Upper lobe of right lung (tissue), 1 donor: Measurements from ENCODE around the gene SLC44A1. TPM values are rescaled to one million over a fixed set of nuclear protein-coding genes. Genes with fewer than 3 reads are reported as not detected.

Experiments
- ATAC-seq: fragments of 200-7000 bp; cut with Tn5 transposase; one replicate; pipeline ENCODE4 v1.9.1; 2020; ENCODE audit warnings: mild to moderate bottlenecking, moderate library complexity
- DNase-seq: peaks from one replicate; pipeline ENCODE4 v3.0.0-alpha.2; 2020
- H3K27ac ChIP-seq: fragments of 200-600 bp; one replicate; pipeline ENCODE4 v1.8.0; 2022
- H3K27me3 ChIP-seq: fragments of 200-600 bp; one replicate; pipeline ENCODE4 v1.8.0; 2022; ENCODE audit warnings: mild to moderate bottlenecking
- H3K36me3 ChIP-seq: fragments of 200-600 bp; one replicate; pipeline ENCODE4 v1.8.0; 2022
- H3K4me1 ChIP-seq: fragments of 200-600 bp; one replicate; pipeline ENCODE4 v1.8.0; 2022
- H3K4me3 ChIP-seq: fragments of 200-600 bp; one replicate; pipeline ENCODE4 v1.8.0; 2022; ENCODE audit warnings: mild to moderate bottlenecking
- H3K9me3 ChIP-seq: fragments of 200-600 bp; one replicate; pipeline ENCODE4 v1.8.0; 2022
- intact Hi-C: fragments of 100-400 bp; cut with DNase I; formaldehyde crosslinking; loops from one replicate; pipeline ENCODE4 v1.11.0; 2022
- total RNA-seq: library from RNA; stranded (reverse); fragmentation: NEBNext Ultra II Directional; extraction: Animal tissue kit (Norgen Biotek cat#: 25700); gene quantifications from one replicate; pipeline ENCODE4 v1.2.1, GENCODE V29; 2021
- TF ChIP-seq, protein P1 (sequence below): fragments of 200-600 bp; IDR thresholded peaks from one replicate; pipeline ENCODE4 v1.8.0; 2022; ENCODE audit warnings: antibody characterized with exemption
- donor health status: DM: no; HTN: yes; CAD: no; lungs with severe emphysema.

The SLC44A1 gene
- total RNA-seq, 1 donor from 2014 or later, result 66.1 TPM

DNA sequence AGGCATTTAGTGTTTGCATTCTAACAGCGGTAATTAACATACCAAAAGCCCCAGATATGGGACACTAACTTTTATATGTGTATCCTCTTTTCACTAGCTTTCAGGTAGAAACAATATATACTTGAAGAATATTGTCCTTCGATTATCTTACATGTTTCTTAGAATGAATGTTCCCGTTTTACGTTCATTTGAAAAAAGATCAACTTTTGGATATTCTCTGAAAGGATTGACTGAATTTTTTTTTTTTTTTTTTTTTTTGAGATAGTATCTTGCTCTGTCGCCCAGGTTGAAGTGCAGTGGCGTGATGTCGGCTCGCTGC is 171.2 kb downstream of the SLC44A1 start:
- H3K36me3 ChIP-seq, result no peaks in the 10 kb centered on the region
- H3K4me1 ChIP-seq, result peaks cover 4% of the 10 kb centered on the region
- H3K9me3 ChIP-seq, result no peaks in the 10 kb centered on the region
- H3K4me3 ChIP-seq, result no peak overlapping the region
- no peaks in the 10 kb centered on the region for H3K27me3 ChIP-seq
- TF ChIP-seq, protein P1, sequence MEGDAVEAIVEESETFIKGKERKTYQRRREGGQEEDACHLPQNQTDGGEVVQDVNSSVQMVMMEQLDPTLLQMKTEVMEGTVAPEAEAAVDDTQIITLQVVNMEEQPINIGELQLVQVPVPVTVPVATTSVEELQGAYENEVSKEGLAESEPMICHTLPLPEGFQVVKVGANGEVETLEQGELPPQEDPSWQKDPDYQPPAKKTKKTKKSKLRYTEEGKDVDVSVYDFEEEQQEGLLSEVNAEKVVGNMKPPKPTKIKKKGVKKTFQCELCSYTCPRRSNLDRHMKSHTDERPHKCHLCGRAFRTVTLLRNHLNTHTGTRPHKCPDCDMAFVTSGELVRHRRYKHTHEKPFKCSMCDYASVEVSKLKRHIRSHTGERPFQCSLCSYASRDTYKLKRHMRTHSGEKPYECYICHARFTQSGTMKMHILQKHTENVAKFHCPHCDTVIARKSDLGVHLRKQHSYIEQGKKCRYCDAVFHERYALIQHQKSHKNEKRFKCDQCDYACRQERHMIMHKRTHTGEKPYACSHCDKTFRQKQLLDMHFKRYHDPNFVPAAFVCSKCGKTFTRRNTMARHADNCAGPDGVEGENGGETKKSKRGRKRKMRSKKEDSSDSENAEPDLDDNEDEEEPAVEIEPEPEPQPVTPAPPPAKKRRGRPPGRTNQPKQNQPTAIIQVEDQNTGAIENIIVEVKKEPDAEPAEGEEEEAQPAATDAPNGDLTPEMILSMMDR, result no peak
- ATAC-seq (no peak), DNase-seq (no peak)
- intact Hi-C loops, result loop anchor here (10.0 kb wide), 1 partner anchor 261 kb away; no protein-coding TSS in a partner anchor
- H3K27ac ChIP-seq, result no peak overlapping the region

DNA sequence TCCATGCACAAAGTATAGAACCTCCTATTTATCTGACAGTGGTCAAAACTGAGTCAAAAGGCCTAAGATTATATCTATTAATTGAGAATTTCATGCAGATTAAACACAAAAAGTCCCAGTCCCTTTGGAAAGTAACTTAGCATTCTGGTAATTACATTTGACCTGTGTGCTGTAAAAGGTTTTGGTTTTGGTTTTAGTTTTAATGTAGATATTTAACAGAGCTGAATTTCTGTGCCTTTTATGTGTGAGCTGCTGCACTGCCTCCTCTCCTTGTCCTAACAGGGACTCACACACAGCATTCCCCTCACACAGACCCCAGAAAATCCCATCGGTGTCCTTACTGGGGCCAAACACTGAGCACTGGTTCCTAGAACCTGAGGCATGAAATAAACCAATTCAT is 172.4 kb downstream of the SLC44A1 start:
- no peak overlapping the region for H3K27ac ChIP-seq
- intact Hi-C loops, result loop anchor here (10.0 kb wide), 1 partner anchor 262 kb away; no protein-coding TSS in a partner anchor
- ATAC-seq, result no peak

DNA sequence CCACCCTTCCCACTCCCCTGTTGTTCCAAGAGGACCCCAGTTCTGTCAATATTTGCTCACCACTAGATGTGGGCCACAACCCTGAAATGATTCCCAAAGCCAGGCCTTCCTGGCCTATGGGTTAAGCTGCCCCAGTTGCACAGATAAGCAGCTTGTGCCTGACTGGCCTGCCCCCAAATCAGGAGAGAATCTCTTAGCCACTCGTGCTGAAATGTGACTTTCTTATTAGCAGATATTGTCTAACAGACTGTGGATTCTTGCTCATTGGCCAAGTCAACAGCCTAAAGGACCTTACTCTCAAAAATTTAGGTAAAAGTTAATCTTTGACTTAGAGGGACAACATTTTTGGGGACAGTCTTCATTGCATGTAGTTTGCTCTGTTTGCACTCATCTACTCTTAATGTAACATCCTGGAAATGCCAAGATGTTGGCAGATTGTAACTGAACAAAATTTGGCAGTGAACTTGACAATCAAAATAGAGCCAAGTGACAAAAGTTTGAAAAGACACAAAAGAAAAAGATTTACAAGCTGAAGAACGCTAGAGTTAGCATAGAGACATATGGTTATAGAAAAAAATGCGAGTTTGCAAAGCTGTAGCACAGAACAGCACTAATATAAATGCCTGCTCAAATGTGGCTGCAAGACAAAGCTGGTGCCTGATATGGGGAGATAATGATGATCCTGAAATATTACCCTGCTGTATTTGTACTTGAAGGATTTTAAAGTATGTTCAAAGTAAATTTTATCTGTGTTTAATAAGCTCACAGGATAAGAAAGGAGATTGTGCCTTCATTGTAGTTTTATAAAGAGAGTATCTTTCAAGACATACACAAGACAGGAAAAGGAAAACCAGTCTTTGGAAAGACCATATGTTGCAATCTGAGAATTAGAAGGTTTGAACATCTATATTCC is 174.4 kb downstream of the SLC44A1 start:
- TF ChIP-seq, protein P1, result no peak
- Histone ChIP-seq H3K27ac (no peak overlapping the region), H3K4me1 (peaks cover 4% of the 10 kb centered on the region), H3K9me3 (no peaks in the 10 kb centered on the region), H3K36me3 (no peaks in the 10 kb centered on the region), H3K27me3 (no peaks in the 10 kb centered on the region), H3K4me3 (no peak overlapping the region)
- ATAC-seq, result peak; percentile 49
- DNase-seq, result no peak
- intact Hi-C loops, result loop anchor here (10.0 kb wide), 1 partner anchor 264 kb away; no protein-coding TSS in a partner anchor

More for the DNA sequence above, 172.4 kb downstream of the SLC44A1 start:
- DNase-seq, result no peak
- Histone ChIP-seq H3K27me3 (no peaks in the 10 kb centered on the region), H3K4me1 (peaks cover 4% of the 10 kb centered on the region), H3K36me3 (no peaks in the 10 kb centered on the region), H3K9me3 (no peaks in the 10 kb centered on the region), H3K4me3 (no peak overlapping the region)
- TF ChIP-seq, protein P1, result no peak

DNA sequence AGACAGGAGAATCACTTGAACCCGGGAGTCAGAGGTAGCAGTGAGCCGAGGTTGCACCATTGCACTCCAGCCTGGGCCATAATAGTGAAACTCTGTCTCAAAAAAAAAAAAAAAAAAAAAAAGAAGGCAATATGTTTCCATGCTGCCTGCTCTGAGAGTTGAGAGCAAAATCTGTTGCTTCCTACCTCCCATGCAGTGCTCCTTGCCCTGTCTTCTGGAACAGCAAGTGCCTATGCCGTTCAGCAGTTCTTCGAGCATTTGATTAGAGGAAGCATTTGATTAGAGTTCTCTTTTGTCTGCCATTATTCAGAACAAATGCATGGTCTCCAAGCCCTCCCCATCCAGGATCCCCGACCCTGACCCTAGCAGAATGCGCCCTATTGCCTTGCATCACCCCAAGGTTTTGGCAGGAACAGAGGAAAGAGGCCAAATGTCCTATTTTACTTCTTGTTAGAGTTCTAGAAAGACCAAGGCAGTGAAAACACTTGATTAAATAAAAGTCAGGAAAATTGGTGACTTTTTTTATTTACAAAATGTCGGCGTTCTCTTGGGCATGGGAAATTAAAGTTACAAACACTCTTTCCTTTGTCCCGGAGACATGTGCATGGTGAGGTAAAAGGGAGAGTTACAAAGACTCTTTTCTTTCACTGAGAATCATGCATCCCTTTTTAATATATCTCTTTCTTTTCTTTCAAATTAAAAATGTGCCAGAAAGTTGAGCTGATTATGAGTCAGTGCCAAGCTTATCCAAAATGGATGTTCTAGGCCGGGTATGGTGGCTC is 175.6 kb downstream of the SLC44A1 start:
- H3K27me3 ChIP-seq, result no peaks in the 10 kb centered on the region
- H3K9me3 ChIP-seq, result no peaks in the 10 kb centered on the region
- DNase-seq (no peak), ATAC-seq (no peak)
- intact Hi-C loops, result loop anchor here (10.0 kb wide), 1 partner anchor 265 kb away; no protein-coding TSS in a partner anchor
- peaks cover 4% of the 10 kb centered on the region for H3K4me1 ChIP-seq
- no peak overlapping the region for H3K27ac ChIP-seq
- TF ChIP-seq, protein P1, result no peak
- no peak overlapping the region for H3K4me3 ChIP-seq
- H3K36me3 ChIP-seq, result no peaks in the 10 kb centered on the region

DNA sequence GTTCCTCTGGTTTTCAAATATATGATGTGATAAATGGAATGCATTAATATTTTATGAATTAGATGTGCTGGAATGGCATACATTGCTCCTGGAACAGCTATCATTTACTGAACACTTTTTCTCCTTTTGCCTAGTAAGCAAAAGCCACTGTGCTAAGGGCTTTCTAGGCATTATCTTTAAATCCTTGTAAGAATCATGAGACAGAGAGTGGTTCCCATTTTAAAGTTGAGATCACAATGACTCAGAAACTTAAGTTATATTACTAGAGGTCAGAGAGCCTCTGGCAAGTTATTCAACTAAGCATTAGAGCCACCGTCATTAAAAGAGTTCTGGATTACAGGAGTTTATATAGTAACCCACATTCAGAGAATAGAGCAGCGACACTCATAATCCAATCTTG is 176.7 kb downstream of the SLC44A1 start:
- intact Hi-C loops, result no loop called here
- Histone ChIP-seq H3K36me3 (no peaks in the 10 kb centered on the region), H3K9me3 (no peaks in the 10 kb centered on the region), H3K4me1 (no peaks in the 10 kb centered on the region), H3K27me3 (no peaks in the 10 kb centered on the region), H3K27ac (no peak overlapping the region), H3K4me3 (no peak overlapping the region)
- no peak for ATAC-seq
- TF ChIP-seq, protein P1, result no peak
- DNase-seq, result no peak
